ENCODE measurements around the gene MCOLN1. TPM values are rescaled to one million over a fixed set of nuclear protein-coding genes. Genes with fewer than 3 reads are reported as not detected.

MCOLN1 gene
- total and polyA plus RNA-seq, 2 donors (not counting 3 experiments of a cell fraction or from before 2014, with no cell fraction given), result 23.0 to 60.9 TPM

- Histone ChIP-seq H3K9me3 (replicated peaks; ENCODE audit: control insufficient read depth, insufficient read depth, low read length) (no peaks in the 10 kb centered on the region), H4K20me1 (replicated peaks; ENCODE audit: control insufficient read depth, extremely low read depth, insufficient read depth, low read length) (no peaks in the 10 kb centered on the region), H3K79me2 (ENCODE audit: control insufficient read depth, insufficient read depth, low read length) (peaks cover 2% of the 10 kb centered on the region), H3K4me1 (ENCODE audit: control insufficient read depth, extremely low read depth, insufficient read depth, low read length) (peaks cover 6% of the 10 kb centered on the region), H2AFZ (ENCODE audit: low read depth, low read length) (no peak overlapping the region), H3K9ac (replicated peaks; ENCODE audit: extremely low read depth, insufficient read depth, low read length) (no peak overlapping the region), H3K4me3 (replicated peaks in 1 of 3; ENCODE audit: insufficient read depth in 1 of 3, low read depth in 1 of 3, low read length in 3 of 3) (no peak overlapping the region), H3K27me3 (ENCODE audit: control insufficient read depth in 2 of 2, insufficient read depth in 2 of 2, low read length in 2 of 2) (no peaks in the 10 kb centered on the region), H3K27ac (ENCODE audit: insufficient read depth, low read depth, low read length) (peak overlapping the region; percentile 6), H3K9me1 (replicated peaks; ENCODE audit: control insufficient read depth, extremely low read depth, insufficient read depth, low read length) (no peaks in the 10 kb centered on the region), H3K36me3 (ENCODE audit: control insufficient read depth in 2 of 2, extremely low read depth in 1 of 2, insufficient read depth in 2 of 2, low read length in 2 of 2) (peaks cover 3 to 11% of the 10 kb centered on the region in 2 experiments), H3K4me2 (ENCODE audit: insufficient read depth, low read length) (no peak overlapping the region)
- intact Hi-C loops (cut with micrococcal nuclease), result no loop called here
- no TSS peak for BruUV-seq (replicated peaks)
- TF ChIP-seq JUN (IDR thresholded peaks at IDR 0.05; ENCODE audit: borderline replicate concordance, insufficient read depth, insufficient read length, low read depth), result no peak
- TF ChIP-seq FOS (IDR thresholded peaks at IDR 0.05; ENCODE audit: borderline replicate concordance, insufficient read depth, low read length), result no peak
- no peak for TF ChIP-seq GATA2 (IDR thresholded peaks at IDR 0.05; ENCODE audit: insufficient read depth, insufficient read length, low read depth, low read length)
- no peak for TF ChIP-seq POLR2AphosphoS5 (IDR thresholded peaks at IDR 0.05; ENCODE audit: insufficient read depth, low read depth, low read length)
- TF ChIP-seq EZH2 (IDR thresholded peaks at IDR 0.05; ENCODE audit: borderline replicate concordance, low read depth, low read length, severe bottlenecking), result no peak
- TF ChIP-seq MYC (IDR thresholded peaks at IDR 0.05; ENCODE audit: low read depth, low read length), result no peak
- TF ChIP-seq, protein P1, sequence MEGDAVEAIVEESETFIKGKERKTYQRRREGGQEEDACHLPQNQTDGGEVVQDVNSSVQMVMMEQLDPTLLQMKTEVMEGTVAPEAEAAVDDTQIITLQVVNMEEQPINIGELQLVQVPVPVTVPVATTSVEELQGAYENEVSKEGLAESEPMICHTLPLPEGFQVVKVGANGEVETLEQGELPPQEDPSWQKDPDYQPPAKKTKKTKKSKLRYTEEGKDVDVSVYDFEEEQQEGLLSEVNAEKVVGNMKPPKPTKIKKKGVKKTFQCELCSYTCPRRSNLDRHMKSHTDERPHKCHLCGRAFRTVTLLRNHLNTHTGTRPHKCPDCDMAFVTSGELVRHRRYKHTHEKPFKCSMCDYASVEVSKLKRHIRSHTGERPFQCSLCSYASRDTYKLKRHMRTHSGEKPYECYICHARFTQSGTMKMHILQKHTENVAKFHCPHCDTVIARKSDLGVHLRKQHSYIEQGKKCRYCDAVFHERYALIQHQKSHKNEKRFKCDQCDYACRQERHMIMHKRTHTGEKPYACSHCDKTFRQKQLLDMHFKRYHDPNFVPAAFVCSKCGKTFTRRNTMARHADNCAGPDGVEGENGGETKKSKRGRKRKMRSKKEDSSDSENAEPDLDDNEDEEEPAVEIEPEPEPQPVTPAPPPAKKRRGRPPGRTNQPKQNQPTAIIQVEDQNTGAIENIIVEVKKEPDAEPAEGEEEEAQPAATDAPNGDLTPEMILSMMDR (IDR thresholded peaks at IDR 0.05; ENCODE audit: extremely low read depth in 1 of 2, insufficient read depth in 1 of 2, low read depth in 1 of 2, low read length in 2 of 2), result no peak
- no peak for TF ChIP-seq POLR2A (IDR thresholded peaks at IDR 0.05; ENCODE audit: low read depth, low read length)
- TF ChIP-seq, protein P2, sequence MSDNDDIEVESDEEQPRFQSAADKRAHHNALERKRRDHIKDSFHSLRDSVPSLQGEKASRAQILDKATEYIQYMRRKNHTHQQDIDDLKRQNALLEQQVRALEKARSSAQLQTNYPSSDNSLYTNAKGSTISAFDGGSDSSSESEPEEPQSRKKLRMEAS (IDR thresholded peaks at IDR 0.05; ENCODE audit: insufficient read depth, insufficient read length), result no peak
- dilution Hi-C loops (cut with MboI; ENCODE audit: extremely low pct_ligation_motif_present, low sequenced_read_pairs), result no loop called here
- ChIA-PET CTCF (no interaction called here), POLR2A (no interaction called here)
- FAIRE-seq (no peak), DNase-seq (ENCODE audit: low read depth, low spot score) (no peak)
Measured at GRCh38 chr19:7528192-7528519, 5.7 kb downstream of the MCOLN1 start.
